WTC11 (cell line): ENCODE results near the gene MPP2. TPM values are rescaled to one million over a fixed set of nuclear protein-coding genes. Genes with fewer than 3 reads are reported as not detected.

Experiments
- ATAC-seq: fragments of 200-7000 bp; cut with Tn5 transposase; 2 replicates; pipeline ENCODE4 v1.10.0; 2021; ENCODE audit warnings: mild to moderate bottlenecking, moderate library complexity
- CTCF ChIA-PET: fragments of 300-600 bp; sonication (Branson Sonifier 250); formaldehyde crosslinking; loops from one replicate; lab custom pipeline; 2021; ENCODE audit warnings: antibody characterized with exemption; lab: Charles Lee
- POLR2A ChIA-PET: fragments of 350-600 bp; sonication (Branson Sonifier 250); formaldehyde crosslinking; loops from one replicate; lab custom pipeline; 2021; ENCODE audit warnings: antibody characterized with exemption; lab: Charles Lee
- DNase-seq: peaks from one replicate; pipeline ENCODE4 v3.0.0; 2021; ENCODE audit warnings: low spot score
- H3K27ac Mint-ChIP-seq: 2 replicates; pipeline ENCODE4 v1.8.0; 2021; ENCODE audit warnings: mixed read lengths
- H3K27me3 Mint-ChIP-seq: 2 replicates; pipeline ENCODE4 v1.8.0; 2021; ENCODE audit warnings: low read depth, mild to moderate bottlenecking, moderate library complexity, mixed read lengths
- H3K36me3 Mint-ChIP-seq: 2 replicates; pipeline ENCODE4 v1.8.0; 2021; ENCODE audit warnings: mixed read lengths
- H3K4me1 Mint-ChIP-seq: 2 replicates; pipeline ENCODE4 v1.8.0; 2022; ENCODE audit warnings: mixed read lengths
- H3K4me3 Mint-ChIP-seq: 2 replicates; pipeline ENCODE4 v1.8.0; 2021; ENCODE audit warnings: mild to moderate bottlenecking, moderate library complexity, mixed read lengths
- H3K9me3 Mint-ChIP-seq: 2 replicates; pipeline ENCODE4 v1.8.0; 2021; ENCODE audit warnings: mixed read lengths
- CBFB ChIP-seq: sonication (generic); formaldehyde crosslinking; IDR thresholded peaks from 2 replicates; pipeline ENCODE4 v1.8.1; 2022; ENCODE audit warnings: mild to moderate bottlenecking, low read depth, missing genetic modification reagents
- MYBL2 ChIP-seq: sonication (generic); formaldehyde crosslinking; IDR thresholded peaks from 2 replicates; pipeline ENCODE4 v1.8.1; 2023; ENCODE audit warnings: mild to moderate bottlenecking, moderate library complexity, missing genetic modification reagents
- NFATC4 ChIP-seq: fragments of 250-450 bp; sonication (Bioruptor Pico); IDR thresholded peaks from 2 replicates; pipeline ENCODE4 v1.9.0; 2021; ENCODE audit warnings: mild to moderate bottlenecking
- RORB ChIP-seq: fragments of 250-450 bp; sonication (Bioruptor Pico); IDR thresholded peaks from 2 replicates; pipeline ENCODE4 v1.9.0; 2021; ENCODE audit warnings: mild to moderate bottlenecking
- ZNF121 ChIP-seq: sonication (generic); formaldehyde crosslinking; IDR thresholded peaks from 2 replicates; pipeline ENCODE4 v1.8.0; 2023; ENCODE audit warnings: missing genetic modification reagents
- ZNF138 ChIP-seq: sonication (generic); formaldehyde crosslinking; conservative IDR thresholded peaks from 2 replicates; pipeline ENCODE4 v1.8.1; 2022; ENCODE audit warnings: mild to moderate bottlenecking, moderate library complexity, missing genetic modification reagents
- total RNA-seq: library from RNA; stranded (reverse); gene quantifications from 3 replicates; pipeline ENCODE4 v1.2.3, GENCODE V29; 2021
- TF ChIP-seq, protein P1 (sequence below): sonication (generic); formaldehyde crosslinking; IDR thresholded peaks from 2 replicates; pipeline ENCODE4 v1.8.1; 2022; ENCODE audit warnings: mild to moderate bottlenecking, missing genetic modification reagents, moderate library complexity, borderline replicate concordance
- TF ChIP-seq, protein P2 (sequence below): sonication (generic); formaldehyde crosslinking; IDR thresholded peaks from 2 replicates; pipeline ENCODE4 v1.8.0; 2022; ENCODE audit warnings: mild to moderate bottlenecking, missing genetic modification reagents
- TF ChIP-seq, protein P3 (sequence below): sonication (generic); formaldehyde crosslinking; IDR thresholded peaks from 2 replicates; pipeline ENCODE4 v1.8.1; 2023; ENCODE audit warnings: mild to moderate bottlenecking, moderate library complexity, missing genetic modification reagents
- TF ChIP-seq, protein P4 (sequence below): sonication (generic); formaldehyde crosslinking; IDR thresholded peaks from 2 replicates; pipeline ENCODE4 v1.8.0; 2023; ENCODE audit warnings: mild to moderate bottlenecking, missing genetic modification reagents
- TF ChIP-seq, protein P5 (sequence below): sonication (generic); formaldehyde crosslinking; IDR thresholded peaks from 2 replicates; pipeline ENCODE4 v1.8.1; 2023; ENCODE audit warnings: mild to moderate bottlenecking, missing genetic modification reagents, moderate library complexity
- TF ChIP-seq, protein P6 (sequence below): fragments of 250-450 bp; sonication (Bioruptor Pico); IDR thresholded peaks from 2 replicates; pipeline ENCODE4 v1.9.0; 2021; ENCODE audit warnings: mild to moderate bottlenecking

The MPP2 gene
- total RNA-seq, 1 experiment from 2014 or later, result 29.3 TPM

DNA sequence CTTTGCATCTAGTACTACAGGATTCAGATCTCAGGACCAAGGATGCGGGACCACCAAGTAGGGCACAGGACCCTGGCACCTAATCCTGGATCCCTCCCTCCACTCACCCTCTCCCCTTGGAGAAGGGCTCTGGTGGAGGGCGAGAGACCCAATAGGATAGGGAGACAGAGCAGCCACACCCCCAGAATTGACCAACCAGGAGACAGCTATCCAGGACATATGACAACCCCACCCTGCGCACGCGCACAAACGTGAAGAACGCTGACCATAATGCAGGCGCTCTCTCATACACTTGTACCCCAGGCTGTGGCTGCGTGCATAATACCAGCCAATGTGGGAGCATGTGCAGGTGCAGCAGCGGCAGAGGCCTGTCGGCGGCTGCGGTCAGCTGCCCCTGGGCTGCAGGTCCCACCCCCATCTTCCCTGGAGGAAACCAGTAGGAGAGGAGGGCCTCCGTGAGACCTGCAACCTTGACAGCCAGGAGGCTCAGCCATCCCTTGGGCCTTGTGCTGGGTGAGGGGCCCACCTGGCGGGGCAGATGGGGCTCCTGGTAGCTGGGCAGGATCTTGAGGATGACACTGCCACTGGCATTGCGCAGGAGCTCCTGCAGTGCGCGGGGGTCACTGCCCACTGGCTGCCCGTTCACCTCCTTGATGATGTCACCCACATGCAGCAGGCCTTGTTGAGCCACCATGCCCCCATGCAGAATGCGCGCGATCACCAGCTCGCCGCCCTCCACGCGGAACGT, 25.4 kb downstream of the MPP2 start:
- CTCF ChIA-PET, result interaction anchor here (1.4 to 5.4 kb wide), 7 partner anchors 12 to 62 kb away, joined by 4 to 49 read pairs (median 10); partner anchors contain the start of gene CD300LG

More for the DNA sequence above, 25.4 kb downstream of the MPP2 start:
- Mint-ChIP-seq H3K9me3 (no peaks in the 10 kb centered on the region), H3K4me3 (no peak overlapping the region), H3K36me3 (0 out of 2 replicates have a peak, but pooled peaks cover 2% of the 10 kb centered on the region), H3K4me1 (peaks cover 20% of the 10 kb centered on the region), H3K27ac (no peak overlapping the region), H3K27me3 (no peaks in the 10 kb centered on the region)
- POLR2A ChIA-PET, result no interaction called here
- TF ChIP-seq, protein P1, sequence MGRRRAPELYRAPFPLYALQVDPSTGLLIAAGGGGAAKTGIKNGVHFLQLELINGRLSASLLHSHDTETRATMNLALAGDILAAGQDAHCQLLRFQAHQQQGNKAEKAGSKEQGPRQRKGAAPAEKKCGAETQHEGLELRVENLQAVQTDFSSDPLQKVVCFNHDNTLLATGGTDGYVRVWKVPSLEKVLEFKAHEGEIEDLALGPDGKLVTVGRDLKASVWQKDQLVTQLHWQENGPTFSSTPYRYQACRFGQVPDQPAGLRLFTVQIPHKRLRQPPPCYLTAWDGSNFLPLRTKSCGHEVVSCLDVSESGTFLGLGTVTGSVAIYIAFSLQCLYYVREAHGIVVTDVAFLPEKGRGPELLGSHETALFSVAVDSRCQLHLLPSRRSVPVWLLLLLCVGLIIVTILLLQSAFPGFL (CRISPR knock-in tag), result no peak
- TF ChIP-seq, protein P2, sequence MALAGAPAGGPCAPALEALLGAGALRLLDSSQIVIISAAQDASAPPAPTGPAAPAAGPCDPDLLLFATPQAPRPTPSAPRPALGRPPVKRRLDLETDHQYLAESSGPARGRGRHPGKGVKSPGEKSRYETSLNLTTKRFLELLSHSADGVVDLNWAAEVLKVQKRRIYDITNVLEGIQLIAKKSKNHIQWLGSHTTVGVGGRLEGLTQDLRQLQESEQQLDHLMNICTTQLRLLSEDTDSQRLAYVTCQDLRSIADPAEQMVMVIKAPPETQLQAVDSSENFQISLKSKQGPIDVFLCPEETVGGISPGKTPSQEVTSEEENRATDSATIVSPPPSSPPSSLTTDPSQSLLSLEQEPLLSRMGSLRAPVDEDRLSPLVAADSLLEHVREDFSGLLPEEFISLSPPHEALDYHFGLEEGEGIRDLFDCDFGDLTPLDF (CRISPR knock-in tag), result no peak
- TF ChIP-seq, protein P3, sequence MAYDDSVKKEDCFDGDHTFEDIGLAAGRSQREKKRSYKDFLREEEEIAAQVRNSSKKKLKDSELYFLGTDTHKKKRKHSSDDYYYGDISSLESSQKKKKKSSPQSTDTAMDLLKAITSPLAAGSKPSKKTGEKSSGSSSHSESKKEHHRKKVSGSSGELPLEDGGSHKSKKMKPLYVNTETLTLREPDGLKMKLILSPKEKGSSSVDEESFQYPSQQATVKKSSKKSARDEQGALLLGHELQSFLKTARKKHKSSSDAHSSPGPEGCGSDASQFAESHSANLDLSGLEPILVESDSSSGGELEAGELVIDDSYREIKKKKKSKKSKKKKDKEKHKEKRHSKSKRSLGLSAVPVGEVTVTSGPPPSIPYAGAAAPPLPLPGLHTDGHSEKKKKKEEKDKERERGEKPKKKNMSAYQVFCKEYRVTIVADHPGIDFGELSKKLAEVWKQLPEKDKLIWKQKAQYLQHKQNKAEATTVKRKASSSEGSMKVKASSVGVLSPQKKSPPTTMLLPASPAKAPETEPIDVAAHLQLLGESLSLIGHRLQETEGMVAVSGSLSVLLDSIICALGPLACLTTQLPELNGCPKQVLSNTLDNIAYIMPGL (CRISPR knock-in tag), result no peak
- TF ChIP-seq MYBL2 (CRISPR knock-in tag) (no peak), ZNF138 (CRISPR knock-in tag) (no peak), CBFB (no peak), ZNF121 (CRISPR knock-in tag) (no peak), RORB (no peak), NFATC4 (CRISPR knock-in tag) (no peak)
- TF ChIP-seq, protein P4, sequence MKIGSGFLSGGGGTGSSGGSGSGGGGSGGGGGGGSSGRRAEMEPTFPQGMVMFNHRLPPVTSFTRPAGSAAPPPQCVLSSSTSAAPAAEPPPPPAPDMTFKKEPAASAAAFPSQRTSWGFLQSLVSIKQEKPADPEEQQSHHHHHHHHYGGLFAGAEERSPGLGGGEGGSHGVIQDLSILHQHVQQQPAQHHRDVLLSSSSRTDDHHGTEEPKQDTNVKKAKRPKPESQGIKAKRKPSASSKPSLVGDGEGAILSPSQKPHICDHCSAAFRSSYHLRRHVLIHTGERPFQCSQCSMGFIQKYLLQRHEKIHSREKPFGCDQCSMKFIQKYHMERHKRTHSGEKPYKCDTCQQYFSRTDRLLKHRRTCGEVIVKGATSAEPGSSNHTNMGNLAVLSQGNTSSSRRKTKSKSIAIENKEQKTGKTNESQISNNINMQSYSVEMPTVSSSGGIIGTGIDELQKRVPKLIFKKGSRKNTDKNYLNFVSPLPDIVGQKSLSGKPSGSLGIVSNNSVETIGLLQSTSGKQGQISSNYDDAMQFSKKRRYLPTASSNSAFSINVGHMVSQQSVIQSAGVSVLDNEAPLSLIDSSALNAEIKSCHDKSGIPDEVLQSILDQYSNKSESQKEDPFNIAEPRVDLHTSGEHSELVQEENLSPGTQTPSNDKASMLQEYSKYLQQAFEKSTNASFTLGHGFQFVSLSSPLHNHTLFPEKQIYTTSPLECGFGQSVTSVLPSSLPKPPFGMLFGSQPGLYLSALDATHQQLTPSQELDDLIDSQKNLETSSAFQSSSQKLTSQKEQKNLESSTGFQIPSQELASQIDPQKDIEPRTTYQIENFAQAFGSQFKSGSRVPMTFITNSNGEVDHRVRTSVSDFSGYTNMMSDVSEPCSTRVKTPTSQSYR (CRISPR knock-in tag), result no peak
- TF ChIP-seq, protein P5, sequence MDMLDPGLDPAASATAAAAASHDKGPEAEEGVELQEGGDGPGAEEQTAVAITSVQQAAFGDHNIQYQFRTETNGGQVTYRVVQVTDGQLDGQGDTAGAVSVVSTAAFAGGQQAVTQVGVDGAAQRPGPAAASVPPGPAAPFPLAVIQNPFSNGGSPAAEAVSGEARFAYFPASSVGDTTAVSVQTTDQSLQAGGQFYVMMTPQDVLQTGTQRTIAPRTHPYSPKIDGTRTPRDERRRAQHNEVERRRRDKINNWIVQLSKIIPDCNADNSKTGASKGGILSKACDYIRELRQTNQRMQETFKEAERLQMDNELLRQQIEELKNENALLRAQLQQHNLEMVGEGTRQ (CRISPR knock-in tag), result no peak
- TF ChIP-seq, protein P6, sequence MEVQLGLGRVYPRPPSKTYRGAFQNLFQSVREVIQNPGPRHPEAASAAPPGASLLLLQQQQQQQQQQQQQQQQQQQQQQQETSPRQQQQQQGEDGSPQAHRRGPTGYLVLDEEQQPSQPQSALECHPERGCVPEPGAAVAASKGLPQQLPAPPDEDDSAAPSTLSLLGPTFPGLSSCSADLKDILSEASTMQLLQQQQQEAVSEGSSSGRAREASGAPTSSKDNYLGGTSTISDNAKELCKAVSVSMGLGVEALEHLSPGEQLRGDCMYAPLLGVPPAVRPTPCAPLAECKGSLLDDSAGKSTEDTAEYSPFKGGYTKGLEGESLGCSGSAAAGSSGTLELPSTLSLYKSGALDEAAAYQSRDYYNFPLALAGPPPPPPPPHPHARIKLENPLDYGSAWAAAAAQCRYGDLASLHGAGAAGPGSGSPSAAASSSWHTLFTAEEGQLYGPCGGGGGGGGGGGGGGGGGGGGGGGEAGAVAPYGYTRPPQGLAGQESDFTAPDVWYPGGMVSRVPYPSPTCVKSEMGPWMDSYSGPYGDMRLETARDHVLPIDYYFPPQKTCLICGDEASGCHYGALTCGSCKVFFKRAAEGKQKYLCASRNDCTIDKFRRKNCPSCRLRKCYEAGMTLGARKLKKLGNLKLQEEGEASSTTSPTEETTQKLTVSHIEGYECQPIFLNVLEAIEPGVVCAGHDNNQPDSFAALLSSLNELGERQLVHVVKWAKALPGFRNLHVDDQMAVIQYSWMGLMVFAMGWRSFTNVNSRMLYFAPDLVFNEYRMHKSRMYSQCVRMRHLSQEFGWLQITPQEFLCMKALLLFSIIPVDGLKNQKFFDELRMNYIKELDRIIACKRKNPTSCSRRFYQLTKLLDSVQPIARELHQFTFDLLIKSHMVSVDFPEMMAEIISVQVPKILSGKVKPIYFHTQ (CRISPR knock-in tag), result no peak
- no peak for ATAC-seq
- DNase-seq, result no peak
